ENCODE data around the gene BCL2L15.

- TF ChIP-seq CEBPB (IDR thresholded peaks at IDR 0.05; ENCODE audit: borderline replicate concordance in 1 of 2, low read depth in 2 of 2, low read length in 2 of 2), result no peak
- no peak for TF ChIP-seq CTCF (IDR thresholded peaks at IDR 0.05 in 2 of 3, conservative IDR thresholded peaks at IDR 0.05 in 1 of 3; ENCODE audit: control insufficient read depth in 2 of 3, extremely low read depth in 1 of 3, insufficient read depth in 1 of 3, low read depth in 3 of 3, low read length in 3 of 3)
- no peak for TF ChIP-seq SP1 (IDR thresholded peaks at IDR 0.05; ENCODE audit: low read depth, low read length)
- no peak for TF ChIP-seq SMC3 (IDR thresholded peaks at IDR 0.05; ENCODE audit: borderline replicate concordance, low read length)
- TF ChIP-seq RUNX3 (IDR thresholded peaks at IDR 0.05; ENCODE audit: low read length), result no peak
- TF ChIP-seq EZH2 (IDR thresholded peaks at IDR 0.05; ENCODE audit: borderline replicate concordance, control insufficient read depth, low read depth, low read length), result no peak
- TF ChIP-seq MYC (IDR thresholded peaks at IDR 0.05; ENCODE audit: insufficient read depth, insufficient read length, insufficient replicate concordance, low read length, severe bottlenecking), result no peak
- no peak for TF ChIP-seq POLR2AphosphoS5 (IDR thresholded peaks at IDR 0.05; ENCODE audit: low read length)
- TF ChIP-seq JUND (IDR thresholded peaks at IDR 0.05; ENCODE audit: low read depth, low read length), result no peak
Measured at GRCh38 chr1:113860891-113861290, 26.5 kb downstream of the BCL2L15 start.

Measured in GM12878 (cell line).